Measurements from ENCODE around the gene RPS6KL1.

Gene RPS6KL1

DNA sequence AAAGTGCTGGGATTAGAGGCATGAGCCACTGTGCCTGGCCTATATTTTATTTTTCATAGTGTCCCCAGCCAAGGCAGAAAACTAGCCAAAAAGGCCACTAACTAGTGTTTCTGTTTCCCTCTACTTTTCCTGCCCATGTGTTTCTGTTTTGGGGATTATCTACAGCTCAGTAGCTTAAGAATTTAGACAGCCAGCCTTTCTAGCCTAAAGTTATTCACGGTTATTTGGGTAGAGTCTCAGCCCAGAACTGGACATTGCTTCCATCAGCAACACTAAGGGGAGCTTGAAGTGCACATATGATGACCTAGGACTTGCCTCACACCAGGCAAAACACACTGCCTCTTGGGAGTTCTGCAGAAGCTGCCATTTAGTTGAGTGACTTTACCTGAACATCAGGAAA, 65.0 kb downstream of the RPS6KL1 start:
- DNase-seq (ENCODE audit: low read depth in 2 of 2, low spot score in 1 of 2) = no peak

DNA sequence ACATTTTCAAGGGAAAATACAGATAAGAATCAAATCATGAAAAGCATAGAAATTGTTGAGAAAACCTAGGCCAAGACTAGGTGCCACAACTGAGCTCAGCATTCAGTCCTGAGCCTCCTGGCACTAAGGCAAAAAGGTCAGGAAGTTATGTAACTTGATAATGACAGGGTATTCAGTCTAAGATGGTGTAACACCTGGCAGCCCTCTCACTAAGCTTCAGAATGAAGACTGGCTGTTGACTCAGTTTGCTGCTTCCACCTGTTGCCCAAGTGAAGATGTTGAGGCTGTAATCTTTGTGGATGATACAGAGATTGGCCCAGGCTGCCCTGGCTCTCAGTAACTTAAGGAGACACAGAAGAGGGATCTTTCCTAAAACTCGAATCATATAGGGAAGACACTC, 66.7 kb downstream of the RPS6KL1 start:
- DNase-seq (ENCODE audit: low read depth in 2 of 2, low spot score in 1 of 2) = no peak

DNA sequence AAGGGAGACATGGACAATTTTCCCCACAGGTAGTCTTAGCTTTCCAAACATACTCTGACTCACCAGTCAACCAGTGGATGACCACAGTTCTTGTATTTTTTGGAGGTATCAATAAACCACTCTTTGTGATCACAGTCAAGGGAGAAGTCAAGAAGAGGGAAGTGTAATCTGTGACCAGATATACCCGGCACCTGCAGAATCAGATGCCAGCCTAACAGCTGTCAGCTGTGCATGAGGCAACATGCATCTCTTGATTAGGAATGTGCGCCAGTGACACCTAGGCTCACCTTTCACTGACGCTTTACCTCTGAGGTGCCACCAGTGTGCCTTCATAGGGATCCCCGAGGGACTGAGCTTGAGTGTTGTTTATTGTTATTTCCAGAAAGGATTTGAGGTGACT, 67.1 kb downstream of the RPS6KL1 start:
- DNase-seq (ENCODE audit: low read depth in 2 of 2, low spot score in 1 of 2) = no peak

DNA sequence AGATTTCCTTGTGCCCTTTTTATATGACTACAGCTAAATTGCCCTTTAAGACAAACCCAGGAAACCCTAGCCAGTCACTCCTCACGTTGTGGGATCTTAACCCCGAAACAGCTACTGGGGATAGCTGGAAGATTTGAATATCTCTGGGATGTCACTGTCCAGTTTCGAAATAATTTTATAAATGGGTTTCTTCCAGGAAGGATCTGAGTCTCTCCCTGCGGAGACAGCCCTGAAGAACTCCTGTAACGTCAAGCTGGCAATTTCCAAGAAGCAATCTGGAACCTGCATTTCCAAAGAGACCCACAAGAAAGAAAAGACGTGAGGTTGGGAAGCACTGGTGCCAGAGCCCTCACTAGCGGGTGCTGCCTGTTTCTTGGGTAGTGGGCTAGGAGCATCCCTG, 68.0 kb downstream of the RPS6KL1 start:
- DNase-seq (ENCODE audit: low read depth in 2 of 2, low spot score in 1 of 2) = no peak

All from stimulated activated CD8-positive, alpha-beta memory T cell treated with anti-CD3 and anti-CD28 coated beads, Interleukin-4, amount 100 ng/mL, for 1 hour (primary cell).